ENCODE data around the gene JPT1. TPM values are rescaled to one million over a fixed set of nuclear protein-coding genes. Genes with fewer than 3 reads are reported as not detected.
A peak's percentile ranks its signal among the peaks of the same experiment; 100 is the strongest.
"Not testable (repeated sequence)": the region's sequence is repeated elsewhere in the genome, so short reads cannot be mapped to it uniquely, and the experiment has no call there.

Gene JPT1
- total and polyA plus RNA-seq, 7 experiments from 2014 or later: 12.3 to 227 (median 42.7) TPM

- H3K4me3 ChIP-seq (ENCODE audit: low read length): no peak overlapping the region
- H3K27ac ChIP-seq (ENCODE audit: low read depth, low read length): no peak overlapping the region
- intact Hi-C loops (cut with micrococcal nuclease): no loop called here
- Mint-ChIP-seq H3K36me3 (peaks cover 0 to 8% (median 0%) of the 10 kb centered on the region in 5 donors), H3K4me3 (no peak overlapping the region), H3K9me3 (no peaks in the 10 kb centered on the region), H3K27me3 (no peaks in the 10 kb centered on the region), H3K4me1 (no peaks in the 10 kb centered on the region), H3K27ac (no peak overlapping the region)
- H3K9me3 ChIP-seq (ENCODE audit: control insufficient read depth in 2 of 3, low read length in 3 of 3): no peaks in the 10 kb centered on the region
- no peaks in the 10 kb centered on the region for H3K4me1 ChIP-seq (ENCODE audit: control insufficient read depth in 2 of 2, insufficient read depth in 2 of 2, low read length in 2 of 2)
- ATAC-seq: no peak
- POLR2A ChIA-PET: interaction anchor here (0.7 to 1.4 kb wide), 2 partner anchors 8 to 9 kb away, joined by 5 to 6 read pairs; partner anchors contain the start of gene JPT1
- DNase-seq: no peak
- H3K27me3 ChIP-seq (ENCODE audit: control insufficient read depth in 2 of 2, insufficient read depth in 2 of 2, low read length in 2 of 2): no peaks in the 10 kb centered on the region
- peaks cover 0 to 21% (median 0%) of the 10 kb centered on the region in 3 experiments for H3K36me3 ChIP-seq (ENCODE audit: control insufficient read depth in 2 of 3, insufficient read depth in 3 of 3, low read length in 3 of 3)
- CTCF ChIA-PET: interaction anchor here (0.6 to 1.1 kb wide), 4 partner anchors 31 to 92 kb away, joined by 3 read pairs; partner anchors contain the start of gene NT5C
Measured at GRCh38 chr17:75163074-75163473, 8.8 kb upstream of the JPT1 start.

- POLR2A ChIA-PET: interaction anchor here (0.6 to 1.2 kb wide), 3 partner anchors 46 to 482 kb away, joined by 3 read pairs; no protein-coding TSS in a partner anchor
- no peak for ATAC-seq
- CTCF ChIA-PET: interaction anchor here (0.6 kb wide), 1 partner anchor 167 kb away, joined by 3 read pairs; no protein-coding TSS in a partner anchor
- Histone ChIP-seq H3K4me3 (ENCODE audit: low read length) (no peak overlapping the region), H3K9me3 (ENCODE audit: control insufficient read depth in 2 of 3, low read length in 3 of 3) (no peaks in the 10 kb centered on the region), H3K4me1 (ENCODE audit: control insufficient read depth in 2 of 2, insufficient read depth in 2 of 2, low read length in 2 of 2) (peaks cover 0 to 2% of the 10 kb centered on the region in 2 donors), H3K27me3 (ENCODE audit: control insufficient read depth in 2 of 2, insufficient read depth in 2 of 2, low read length in 2 of 2) (no peaks in the 10 kb centered on the region), H3K36me3 (ENCODE audit: control insufficient read depth in 2 of 3, insufficient read depth in 3 of 3, low read length in 3 of 3) (peaks cover 0 to 3% (median 0%) of the 10 kb centered on the region in 3 experiments), H3K27ac (ENCODE audit: low read depth, low read length) (no peak overlapping the region)
- H3K36me3 Mint-ChIP-seq: peaks cover 0 to 4% (median 0%) of the 10 kb centered on the region in 5 donors
- DNase-seq: no peak
- no peaks in the 10 kb centered on the region for H3K9me3 Mint-ChIP-seq
- no peak overlapping the region for H3K4me3 Mint-ChIP-seq
- no peaks in the 10 kb centered on the region for H3K27me3 Mint-ChIP-seq
- peak overlapping the region in 2 of 9 donors; percentile 37 to 38 for H3K27ac Mint-ChIP-seq
- H3K4me1 Mint-ChIP-seq: peaks cover 0 to 8% (median 5%) of the 10 kb centered on the region in 7 donors
- intact Hi-C loops (cut with micrococcal nuclease): no loop called here
Measured at GRCh38 chr17:75160211-75160610, 5.9 kb upstream of the JPT1 start.

GRCh38 chr17:75159196-75160031 lies 5.1 kb upstream of the JPT1 start:
- H3K36me3 Mint-ChIP-seq: peaks cover 0 to 4% (median 0%) of the 10 kb centered on the region in 5 donors
- intact Hi-C loops (cut with micrococcal nuclease): no loop called here
- Histone ChIP-seq H3K27me3 (ENCODE audit: control insufficient read depth in 2 of 2, insufficient read depth in 2 of 2, low read length in 2 of 2) (no peaks in the 10 kb centered on the region), H3K9me3 (ENCODE audit: control insufficient read depth in 2 of 3, low read length in 3 of 3) (no peaks in the 10 kb centered on the region), H3K27ac (ENCODE audit: low read depth, low read length) (no peak overlapping the region), H3K4me3 (ENCODE audit: low read length) (no peak overlapping the region), H3K36me3 (ENCODE audit: control insufficient read depth in 2 of 3, insufficient read depth in 3 of 3, low read length in 3 of 3) (peaks cover 0 to 3% (median 0%) of the 10 kb centered on the region in 3 experiments), H3K4me1 (ENCODE audit: control insufficient read depth in 2 of 2, insufficient read depth in 2 of 2, low read length in 2 of 2) (peaks cover 0 to 9% of the 10 kb centered on the region in 2 donors)
- peak overlapping the region in 2 of 9 donors; percentile 12 to 32 for H3K27ac Mint-ChIP-seq
- peaks cover 0 to 3% (median 0%) of the 10 kb centered on the region in 11 donors for H3K9me3 Mint-ChIP-seq
- no peak for ATAC-seq
- H3K4me1 Mint-ChIP-seq: peaks cover 0 to 16% (median 13%) of the 10 kb centered on the region in 7 donors
- H3K4me3 Mint-ChIP-seq: no peak overlapping the region
- no peak for DNase-seq
- no peaks in the 10 kb centered on the region for H3K27me3 Mint-ChIP-seq
- ChIA-PET CTCF (interaction anchor here (0.6 kb wide), 1 partner anchor 267 kb away, joined by 9 read pairs; no protein-coding TSS in a partner anchor), POLR2A (interaction anchor here (0.6 to 1.2 kb wide), 6 partner anchors 10 to 1581 kb away, joined by 3 to 7 read pairs (median 3); no protein-coding TSS in a partner anchor)

- H3K27me3 Mint-ChIP-seq; ATAC-seq; H3K27ac ChIP-seq (ENCODE audit: low read depth, low read length); intact Hi-C loops (cut with micrococcal nuclease); H3K9me3 Mint-ChIP-seq; H3K36me3 ChIP-seq (ENCODE audit: control insufficient read depth in 2 of 3, insufficient read depth in 3 of 3, low read length in 3 of 3); H3K4me3 Mint-ChIP-seq; H3K36me3 Mint-ChIP-seq; H3K4me3 ChIP-seq (ENCODE audit: low read length); H3K27me3 ChIP-seq (ENCODE audit: control insufficient read depth in 2 of 2, insufficient read depth in 2 of 2, low read length in 2 of 2); DNase-seq; H3K9me3 ChIP-seq (ENCODE audit: control insufficient read depth in 2 of 3, low read length in 3 of 3); H3K4me1 ChIP-seq (ENCODE audit: control insufficient read depth in 2 of 2, insufficient read depth in 2 of 2, low read length in 2 of 2); H3K27ac Mint-ChIP-seq: not testable (repeated sequence)
- H3K4me1 Mint-ChIP-seq: peaks cover 0 to 18% (median 15%) of the 10 kb centered on the region in 7 donors
- ChIA-PET CTCF (interaction anchor here (0.6 kb wide), 2 partner anchors 14 to 27 kb away, joined by 4 to 8 read pairs; no protein-coding TSS in a partner anchor), POLR2A (interaction anchor here (1.0 kb wide), 1 partner anchor 184 kb away, joined by 3 read pairs; no protein-coding TSS in a partner anchor)
Measured at GRCh38 chr17:75158480-75158879, 4.2 kb upstream of the JPT1 start.

- H3K36me3 Mint-ChIP-seq: peaks cover 0 to 7% (median 0%) of the 10 kb centered on the region in 5 donors
- peak overlapping the region in 9 of 10 donors; percentile 49 to 96 (median 92) for H3K4me3 Mint-ChIP-seq
- no peaks in the 10 kb centered on the region for H3K27me3 ChIP-seq (ENCODE audit: control insufficient read depth in 2 of 2, insufficient read depth in 2 of 2, low read length in 2 of 2)
- H3K27me3 Mint-ChIP-seq: no peaks in the 10 kb centered on the region
- peaks cover 11 to 34% (median 31%) of the 10 kb centered on the region in 7 donors for H3K4me1 Mint-ChIP-seq
- no peak overlapping the region for H3K4me3 ChIP-seq (ENCODE audit: low read length)
- peak overlapping the region; percentile 80 for H3K27ac ChIP-seq (ENCODE audit: low read depth, low read length)
- H3K9me3 Mint-ChIP-seq: peaks cover 0 to 5% (median 0%) of the 10 kb centered on the region in 11 donors
- DNase-seq: peak in 1 of 9 donors; percentile 5
- ATAC-seq: no peak
- H3K9me3 ChIP-seq (ENCODE audit: control insufficient read depth in 2 of 3, low read length in 3 of 3): no peaks in the 10 kb centered on the region
- intact Hi-C loops (cut with micrococcal nuclease): no loop called here
- peak overlapping the region in 8 of 9 donors; percentile 83 to 96 (median 91) for H3K27ac Mint-ChIP-seq
- POLR2A ChIA-PET: interaction anchor here (1.0 to 2.5 kb wide), 10 partner anchors 8 to 118 kb away, joined by 3 to 8 read pairs (median 5); partner anchors contain the start of genes NT5C and SLC16A5
- peaks cover 0 to 6% (median 0%) of the 10 kb centered on the region in 3 experiments for H3K36me3 ChIP-seq (ENCODE audit: control insufficient read depth in 2 of 3, insufficient read depth in 3 of 3, low read length in 3 of 3)
- CTCF ChIA-PET: no interaction called here
- H3K4me1 ChIP-seq (ENCODE audit: control insufficient read depth in 2 of 2, insufficient read depth in 2 of 2, low read length in 2 of 2): peaks cover 0 to 18% of the 10 kb centered on the region in 2 donors
Measured at GRCh38 chr17:75155191-75155601, 884 bp upstream of the JPT1 start.

GRCh38 chr17:75153780-75154194 lies 525 bp downstream of the JPT1 start:
- Mint-ChIP-seq H3K36me3 (peaks cover 0 to 11% (median under 1%) of the 10 kb centered on the region in 5 donors), H3K27me3 (no peaks in the 10 kb centered on the region), H3K4me3 (peak overlapping the region; percentile 88 to 98 (median 93)), H3K4me1 (peaks cover 11 to 39% (median 36%) of the 10 kb centered on the region in 7 donors), H3K27ac (peak overlapping the region; percentile 65 to 95 (median 85)), H3K9me3 (peaks cover 0 to 5% (median 0%) of the 10 kb centered on the region in 11 donors)
- no peak for ATAC-seq
- Histone ChIP-seq H3K4me3 (ENCODE audit: low read length) (peak overlapping the region; percentile 84), H3K4me1 (ENCODE audit: control insufficient read depth in 2 of 2, insufficient read depth in 2 of 2, low read length in 2 of 2) (peaks cover 0 to 18% of the 10 kb centered on the region in 2 donors), H3K9me3 (ENCODE audit: control insufficient read depth in 2 of 3, low read length in 3 of 3) (no peaks in the 10 kb centered on the region), H3K27ac (ENCODE audit: low read depth, low read length) (peak overlapping the region; percentile 80), H3K27me3 (ENCODE audit: control insufficient read depth in 2 of 2, insufficient read depth in 2 of 2, low read length in 2 of 2) (no peaks in the 10 kb centered on the region), H3K36me3 (ENCODE audit: control insufficient read depth in 2 of 3, insufficient read depth in 3 of 3, low read length in 3 of 3) (peaks cover 0 to 6% (median 0%) of the 10 kb centered on the region in 3 experiments)
- DNase-seq: peak in 3 of 9 donors; percentile 7 to 58 (median 12)
- intact Hi-C loops (cut with micrococcal nuclease): loop anchor here (1.0 kb wide), 11 partner anchors 12 to 280 kb away; partner anchors contain the start of genes NT5C (in 2 of the 2), SLC25A19 (in 2 of the 2), ARMC7 (in 1 of the 2) and GGA3 (in 1 of the 2)
- ChIA-PET CTCF (no interaction called here), POLR2A (interaction anchor here (1.0 to 2.5 kb wide), 8 partner anchors 8 to 117 kb away, joined by 3 to 8 read pairs (median 4); partner anchors contain the start of genes NT5C and SLC16A5)
